ENCODE data around the gene POLR2A. TPM values are rescaled to one million over a fixed set of nuclear protein-coding genes. Genes with fewer than 3 reads are reported as not detected.

POLR2A gene
- total and polyA plus RNA-seq, 2 donors (not counting 3 experiments of a cell fraction or from before 2014, with no cell fraction given): 45.9 to 145 TPM

DNA sequence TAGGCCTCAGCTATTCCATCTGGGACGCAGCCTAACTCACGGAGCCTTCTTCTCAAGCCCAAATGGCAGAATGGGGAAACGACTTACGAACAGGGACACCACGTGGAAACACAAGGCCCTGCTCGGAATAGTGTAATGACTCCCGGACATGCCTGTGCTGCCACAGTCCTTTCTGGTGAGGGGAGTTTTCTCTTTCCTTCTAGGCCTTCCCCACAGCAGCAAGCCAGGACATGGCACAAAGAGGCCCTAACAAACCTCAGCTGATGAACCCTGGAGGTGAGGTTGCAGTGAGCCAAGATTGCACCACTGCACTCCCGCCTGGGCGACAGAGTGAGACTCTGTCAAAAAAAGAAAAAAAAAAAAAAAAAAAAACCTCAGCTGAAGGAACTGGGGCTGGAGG lies 20.1 kb upstream of the POLR2A start:
- H4K20me1 ChIP-seq (replicated peaks; ENCODE audit: control insufficient read depth, extremely low read depth, insufficient read depth, low read length): no peaks in the 10 kb centered on the region
- H3K9ac ChIP-seq (replicated peaks; ENCODE audit: extremely low read depth, insufficient read depth, low read length): no peak overlapping the region
- no peaks in the 10 kb centered on the region for H3K27me3 ChIP-seq (ENCODE audit: control insufficient read depth in 2 of 2, insufficient read depth in 2 of 2, low read length in 2 of 2)
- intact Hi-C loops (cut with micrococcal nuclease) (no loop called here), dilution Hi-C loops (cut with MboI; ENCODE audit: extremely low pct_ligation_motif_present, low sequenced_read_pairs) (no loop called here)
- no peak overlapping the region for H3K4me2 ChIP-seq (ENCODE audit: insufficient read depth, low read length)
- no peak overlapping the region for H2AFZ ChIP-seq (ENCODE audit: low read depth, low read length)
- no peak for FAIRE-seq
- H3K4me3 ChIP-seq (replicated peaks in 1 of 3; ENCODE audit: insufficient read depth in 1 of 3, low read depth in 1 of 3, low read length in 3 of 3): no peak overlapping the region
- H3K79me2 ChIP-seq (ENCODE audit: control insufficient read depth, insufficient read depth, low read length): peaks cover 11% of the 10 kb centered on the region
- H3K27ac ChIP-seq (ENCODE audit: insufficient read depth, low read depth, low read length): no peak overlapping the region
- H3K9me3 ChIP-seq (replicated peaks; ENCODE audit: control insufficient read depth, insufficient read depth, low read length): no peaks in the 10 kb centered on the region
- ChIA-PET POLR2A (interaction anchor here (0.6 to 1.2 kb wide), 3 partner anchors 14 to 176 kb away, joined by 3 to 4 read pairs (median 4); partner anchors contain the start of gene ZBTB4), CTCF (interaction anchor here (1.4 kb wide), 1 partner anchor 37 kb away, joined by 3 read pairs; no protein-coding TSS in a partner anchor)
- H3K36me3 ChIP-seq (ENCODE audit: control insufficient read depth in 2 of 2, extremely low read depth in 1 of 2, insufficient read depth in 2 of 2, low read length in 2 of 2): peaks cover 0 to 16% of the 10 kb centered on the region in 2 experiments
- DNase-seq (ENCODE audit: low read depth, low spot score): no peak
- H3K9me1 ChIP-seq (replicated peaks; ENCODE audit: control insufficient read depth, extremely low read depth, insufficient read depth, low read length): no peaks in the 10 kb centered on the region
- no TSS peak for BruUV-seq (replicated peaks)
- H3K4me1 ChIP-seq (ENCODE audit: control insufficient read depth, extremely low read depth, insufficient read depth, low read length): no peaks in the 10 kb centered on the region
- TF ChIP-seq POLR2A (IDR thresholded peaks at IDR 0.05; ENCODE audit: low read depth, low read length): no peak
- no peak for TF ChIP-seq GATA2 (IDR thresholded peaks at IDR 0.05; ENCODE audit: insufficient read depth, insufficient read length, low read depth, low read length)
- TF ChIP-seq EZH2 (IDR thresholded peaks at IDR 0.05; ENCODE audit: borderline replicate concordance, low read depth, low read length, severe bottlenecking): no peak
- no peak for TF ChIP-seq JUN (IDR thresholded peaks at IDR 0.05; ENCODE audit: borderline replicate concordance, insufficient read depth, insufficient read length, low read depth)
- TF ChIP-seq, protein P1, sequence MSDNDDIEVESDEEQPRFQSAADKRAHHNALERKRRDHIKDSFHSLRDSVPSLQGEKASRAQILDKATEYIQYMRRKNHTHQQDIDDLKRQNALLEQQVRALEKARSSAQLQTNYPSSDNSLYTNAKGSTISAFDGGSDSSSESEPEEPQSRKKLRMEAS (IDR thresholded peaks at IDR 0.05; ENCODE audit: insufficient read depth, insufficient read length): no peak
- TF ChIP-seq MYC (IDR thresholded peaks at IDR 0.05; ENCODE audit: low read depth, low read length): no peak
- TF ChIP-seq, protein P2, sequence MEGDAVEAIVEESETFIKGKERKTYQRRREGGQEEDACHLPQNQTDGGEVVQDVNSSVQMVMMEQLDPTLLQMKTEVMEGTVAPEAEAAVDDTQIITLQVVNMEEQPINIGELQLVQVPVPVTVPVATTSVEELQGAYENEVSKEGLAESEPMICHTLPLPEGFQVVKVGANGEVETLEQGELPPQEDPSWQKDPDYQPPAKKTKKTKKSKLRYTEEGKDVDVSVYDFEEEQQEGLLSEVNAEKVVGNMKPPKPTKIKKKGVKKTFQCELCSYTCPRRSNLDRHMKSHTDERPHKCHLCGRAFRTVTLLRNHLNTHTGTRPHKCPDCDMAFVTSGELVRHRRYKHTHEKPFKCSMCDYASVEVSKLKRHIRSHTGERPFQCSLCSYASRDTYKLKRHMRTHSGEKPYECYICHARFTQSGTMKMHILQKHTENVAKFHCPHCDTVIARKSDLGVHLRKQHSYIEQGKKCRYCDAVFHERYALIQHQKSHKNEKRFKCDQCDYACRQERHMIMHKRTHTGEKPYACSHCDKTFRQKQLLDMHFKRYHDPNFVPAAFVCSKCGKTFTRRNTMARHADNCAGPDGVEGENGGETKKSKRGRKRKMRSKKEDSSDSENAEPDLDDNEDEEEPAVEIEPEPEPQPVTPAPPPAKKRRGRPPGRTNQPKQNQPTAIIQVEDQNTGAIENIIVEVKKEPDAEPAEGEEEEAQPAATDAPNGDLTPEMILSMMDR (IDR thresholded peaks at IDR 0.05; ENCODE audit: extremely low read depth in 1 of 2, insufficient read depth in 1 of 2, low read depth in 1 of 2, low read length in 2 of 2): no peak
- TF ChIP-seq FOS (IDR thresholded peaks at IDR 0.05; ENCODE audit: borderline replicate concordance, insufficient read depth, low read length): no peak
- TF ChIP-seq POLR2AphosphoS5 (IDR thresholded peaks at IDR 0.05; ENCODE audit: insufficient read depth, low read depth, low read length): no peak

Data from endothelial cell of umbilical vein (primary cell).